PC-9 (cell line): ENCODE results near the gene TOM1. TPM values are rescaled to one million over a fixed set of nuclear protein-coding genes. Genes with fewer than 3 reads are reported as not detected.

Source experiments
- BruUV-seq: library from RNA; stranded (reverse); fragments of 400-500 nt; replicated peaks from 2 replicates; lab custom pipeline; 2021; lab: Mats Ljungman, UMichigan
- CTCF ChIA-PET: fragments of 300-600 bp; sonication (Branson Sonifier 250); formaldehyde crosslinking; loops from one replicate; lab custom pipeline; 2022; ENCODE audit warnings: antibody characterized with exemption; lab: Charles Lee
- POLR2A ChIA-PET: fragments of 300-600 bp; sonication (Branson Sonifier 250); formaldehyde crosslinking; loops from one replicate; lab custom pipeline; 2022; ENCODE audit warnings: antibody characterized with exemption; ENCODE audit not compliant: unreplicated experiment; lab: Charles Lee
- DNase-seq, 2 experiments: peaks; one replicate each; pipeline versions ENCODE4 v3.0.0 to v3.0.0-alpha.2; 2015 to 2022; ENCODE audit warnings: mixed read lengths in 1 of 2
- H2AFZ ChIP-seq: fragments of 200-600 bp; sonication (generic); 2 replicates; pipeline ENCODE4 v1.8.1; 2017; ENCODE audit warnings: antibody characterized with exemption
- H3F3A ChIP-seq: fragments of 200-600 bp; sonication (generic); 2 replicates; pipeline ENCODE4 v1.8.1; 2017; ENCODE audit warnings: antibody characterized with exemption, mild to moderate bottlenecking, low read depth; ENCODE audit not compliant: insufficient read depth
- H3K27ac ChIP-seq: fragments of 200-600 bp; sonication (generic); 2 replicates; pipeline ENCODE4 v1.6.1; 2016; ENCODE audit warnings: mixed run types
- H3K27me3 ChIP-seq: fragments of 200-600 bp; sonication (generic); 2 replicates; pipeline ENCODE4 v1.6.1; 2016; ENCODE audit warnings: low read depth, mixed run types; ENCODE audit not compliant: insufficient read depth
- H3K36me3 ChIP-seq: fragments of 200-600 bp; sonication (generic); 2 replicates; pipeline ENCODE4 v1.6.1; 2016; ENCODE audit warnings: low read depth, mixed run types
- H3K4me1 ChIP-seq: fragments of 200-600 bp; sonication (generic); replicated peaks from 2 replicates; pipeline ENCODE4 v1.6.1; 2016; ENCODE audit warnings: mixed run types; ENCODE audit not compliant: insufficient read depth
- H3K4me2 ChIP-seq: fragments of 200-600 bp; sonication (generic); 2 replicates; pipeline ENCODE4 v1.6.1; 2017; ENCODE audit warnings: mixed run types
- H3K4me3 ChIP-seq: fragments of 200-600 bp; sonication (generic); 2 replicates; pipeline ENCODE4 v1.6.1; 2016; ENCODE audit warnings: mixed run types
- H3K79me2 ChIP-seq: fragments of 200-600 bp; sonication (generic); 2 replicates; pipeline ENCODE4 v1.6.1; 2017; ENCODE audit warnings: low read depth, mixed run types
- H3K9me2 ChIP-seq: fragments of 200-600 bp; sonication (generic); 2 replicates; pipeline ENCODE4 v1.8.1; 2017; ENCODE audit warnings: mild to moderate bottlenecking; ENCODE audit not compliant: insufficient read depth
- H3K9me3 ChIP-seq: fragments of 200-600 bp; sonication (generic); 2 replicates; pipeline ENCODE4 v1.8.1; 2016; ENCODE audit warnings: low read depth; ENCODE audit not compliant: insufficient read depth
- H4K20me1 ChIP-seq: fragments of 200-600 bp; sonication (generic); 2 replicates; pipeline ENCODE4 v1.8.1; 2017; ENCODE audit not compliant: insufficient read depth
- CTCF ChIP-seq: fragments of 200-600 bp; sonication (generic); conservative IDR thresholded peaks from 2 replicates; pipeline ENCODE4 v1.6.1; 2017; ENCODE audit warnings: mixed run types, antibody characterized with exemption, mild to moderate bottlenecking, moderate library complexity
- EZH2 ChIP-seq: fragments of 200-600 bp; sonication (generic); IDR thresholded peaks from 2 replicates; pipeline ENCODE4 v1.8.0; 2017; ENCODE audit warnings: antibody characterized with exemption, low read depth
- intact Hi-C: fragments of 100-400 bp; cut with micrococcal nuclease; formaldehyde crosslinking; loops from one replicate; pipeline ENCODE4 v1.10.0; 2022; ENCODE audit not compliant: unreplicated experiment
- total RNA-seq: library from RNA; stranded (reverse); gene quantifications from 2 replicates; pipeline ENCODE4 v1.2.3, GENCODE V29; 2021

The TOM1 gene
- total RNA-seq, 1 experiment from 2014 or later = 43.6 TPM

- H2AFZ ChIP-seq = peak overlapping the region; percentile 86
- no peaks in the 10 kb centered on the region for H3K36me3 ChIP-seq
- no peaks in the 10 kb centered on the region for H3K9me3 ChIP-seq
- H3K4me2 ChIP-seq = peak overlapping the region; percentile 97
- ChIA-PET CTCF (interaction anchor here (0.6 to 1.9 kb wide), 10 partner anchors 10 to 715 kb away, joined by 3 to 14 read pairs (median 5); partner anchors contain the start of gene TOM1), POLR2A (interaction anchor here (0.5 to 0.6 kb wide), 7 partner anchors 30 to 868 kb away, joined by 3 to 9 read pairs (median 3); no protein-coding TSS in a partner anchor)
- peak; percentile 75 to 92 for DNase-seq
- H3K4me1 ChIP-seq = peaks cover 12% of the 10 kb centered on the region
- H3K79me2 ChIP-seq = no peaks in the 10 kb centered on the region
- BruUV-seq = no TSS peak
- H3K4me3 ChIP-seq = peak overlapping the region; percentile 67
- H3K27me3 ChIP-seq = no peaks in the 10 kb centered on the region
- intact Hi-C loops = loop anchor here (1.0 to 10.0 kb wide), 10 partner anchors 46 to 773 kb away; no protein-coding TSS in a partner anchor
- H3F3A ChIP-seq = peaks cover 13% of the 10 kb centered on the region
- H3K27ac ChIP-seq = peak overlapping the region; percentile 33
- no peaks in the 10 kb centered on the region for H3K9me2 ChIP-seq
- peak; percentile 83 for TF ChIP-seq CTCF
- no peak for TF ChIP-seq EZH2
- H4K20me1 ChIP-seq = no peaks in the 10 kb centered on the region
Observed at GRCh38 chr22:35350539-35351503, 51.1 kb downstream of the TOM1 start.

DNA sequence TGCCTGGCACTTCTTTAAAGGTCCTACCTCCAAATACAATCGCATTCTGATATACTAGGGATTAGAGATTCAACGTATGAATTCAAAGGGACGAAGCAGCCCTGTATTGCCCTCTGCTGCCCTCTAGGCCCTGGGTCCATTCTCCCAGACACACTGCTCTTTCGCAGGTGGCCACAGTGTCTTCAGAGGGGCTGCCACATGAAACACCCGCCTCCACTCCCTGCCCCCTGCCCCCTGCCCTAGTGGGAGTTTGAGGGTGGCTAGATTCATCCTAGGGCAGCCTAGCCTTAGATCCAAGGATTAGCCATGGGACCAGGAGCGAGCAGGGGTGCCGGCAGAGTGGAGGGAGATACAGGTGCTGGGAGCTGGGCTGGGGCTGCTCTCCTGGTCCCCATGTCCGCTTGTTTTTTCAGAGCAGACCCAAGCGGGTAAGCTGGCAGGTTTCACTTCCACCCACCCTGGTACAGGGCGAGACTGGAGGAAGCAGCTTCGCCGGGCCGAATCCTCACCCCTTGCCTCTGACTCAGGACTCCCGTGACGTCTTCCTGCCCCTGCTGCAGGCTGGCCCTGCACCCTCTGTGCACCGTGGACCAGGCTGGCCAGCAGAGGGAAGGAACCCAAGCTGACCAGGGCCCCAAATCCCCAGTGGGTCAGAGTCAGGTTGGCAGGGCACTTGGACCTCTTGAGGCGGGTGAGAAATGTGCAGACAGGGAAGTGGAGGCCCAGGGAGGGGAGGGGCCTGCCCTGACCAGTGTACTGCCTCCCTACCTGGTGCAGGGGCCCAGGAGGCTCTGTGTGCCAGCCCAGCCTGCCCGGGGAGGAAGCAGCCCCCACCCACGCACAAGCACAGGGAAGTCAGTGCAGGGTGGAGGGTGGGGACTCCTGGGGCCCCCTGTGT is 52.8 kb downstream of the TOM1 start:
- no peaks in the 10 kb centered on the region for H3K36me3 ChIP-seq
- TSS peak; percentile 79 for BruUV-seq
- CTCF ChIA-PET = interaction anchor here (0.7 kb wide), 1 partner anchor 208 kb away, joined by 9 read pairs; no protein-coding TSS in a partner anchor
- H4K20me1 ChIP-seq = no peaks in the 10 kb centered on the region
- no peaks in the 10 kb centered on the region for H3K9me3 ChIP-seq
- peaks cover 20% of the 10 kb centered on the region for H3F3A ChIP-seq
- DNase-seq = peak in 1 of 2 experiments; percentile 37
- H3K27me3 ChIP-seq = no peaks in the 10 kb centered on the region
- H2AFZ ChIP-seq = no peak overlapping the region
- no peak overlapping the region for H3K27ac ChIP-seq
- H3K4me2 ChIP-seq = no peak overlapping the region
- H3K4me3 ChIP-seq = no peak overlapping the region
- POLR2A ChIA-PET = interaction anchor here (0.6 kb wide), 2 partner anchors 50 to 194 kb away, joined by 4 read pairs; no protein-coding TSS in a partner anchor
- TF ChIP-seq CTCF (no peak; the same call in 1 of the 2 replicates), EZH2 (no peak)
- H3K4me1 ChIP-seq = peaks cover 12% of the 10 kb centered on the region
- H3K9me2 ChIP-seq = no peaks in the 10 kb centered on the region
- intact Hi-C loops = loop anchor here (1.0 to 10.0 kb wide), 5 partner anchors 45 to 715 kb away; no protein-coding TSS in a partner anchor
- no peaks in the 10 kb centered on the region for H3K79me2 ChIP-seq

DNA sequence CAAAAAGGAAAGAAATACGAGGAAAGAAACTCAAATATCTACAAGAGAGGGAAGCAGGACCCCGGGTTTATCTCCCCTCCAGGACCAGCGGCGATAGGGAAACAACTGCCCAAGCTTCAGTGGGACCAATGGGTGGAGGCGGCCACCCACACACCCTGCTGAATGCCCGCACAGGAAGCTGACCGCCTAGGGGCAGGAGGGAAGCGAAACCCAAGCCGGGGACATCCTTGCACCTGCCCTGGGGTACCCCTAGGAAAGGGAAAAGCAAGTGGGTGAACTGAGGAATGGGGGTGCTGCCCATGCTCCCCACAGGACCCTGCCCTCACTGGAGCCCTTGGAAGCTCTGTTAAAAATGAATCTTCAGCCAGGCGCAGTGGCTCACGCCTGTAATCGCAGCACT is 53.6 kb downstream of the TOM1 start:
- H3K4me2 ChIP-seq = no peak overlapping the region
- no peaks in the 10 kb centered on the region for H4K20me1 ChIP-seq
- no peak for DNase-seq
- no peaks in the 10 kb centered on the region for H3K79me2 ChIP-seq
- peaks cover 15% of the 10 kb centered on the region for H3K4me1 ChIP-seq
- intact Hi-C loops = loop anchor here (5.0 to 10.0 kb wide), 4 partner anchors 44 to 714 kb away; no protein-coding TSS in a partner anchor
- no TSS peak for BruUV-seq
- no peaks in the 10 kb centered on the region for H3K9me2 ChIP-seq
- peaks cover 29% of the 10 kb centered on the region for H3F3A ChIP-seq
- POLR2A ChIA-PET = no interaction called here
- CTCF ChIA-PET = no interaction called here
- no peaks in the 10 kb centered on the region for H3K36me3 ChIP-seq
- H3K27me3 ChIP-seq = no peaks in the 10 kb centered on the region
- no peak overlapping the region for H2AFZ ChIP-seq
- no peak overlapping the region for H3K4me3 ChIP-seq
- no peaks in the 10 kb centered on the region for H3K9me3 ChIP-seq
- no peak overlapping the region for H3K27ac ChIP-seq
- TF ChIP-seq CTCF (no peak), EZH2 (no peak)
